Lower lobe of right lung (tissue), 2 donors: ENCODE results near the gene MRPS11. TPM values are rescaled to one million over a fixed set of nuclear protein-coding genes. Genes with fewer than 3 reads are reported as not detected.
"Not testable (repeated sequence)": the region's sequence is repeated elsewhere in the genome, so short reads cannot be mapped to it uniquely, and the experiment has no call there.

Experiments used
- ATAC-seq, 2 donors: fragments of 200-7000 bp; cut with Tn5 transposase; one replicate each; pipeline ENCODE4 v1.9.1; 2020 to 2022; ENCODE audit warnings: mild to moderate bottlenecking in 2 of 2, moderate library complexity in 2 of 2
- DNase-seq: peaks from one replicate; pipeline ENCODE4 v3.0.0-alpha.2; 2020
- H3K27ac ChIP-seq: fragments of 200-600 bp; one replicate; pipeline ENCODE4 v1.8.0; 2022
- H3K27me3 ChIP-seq: fragments of 200-600 bp; one replicate; pipeline ENCODE4 v1.8.0; 2022; ENCODE audit warnings: low read depth
- H3K36me3 ChIP-seq: fragments of 200-600 bp; one replicate; pipeline ENCODE4 v1.8.0; 2022; ENCODE audit warnings: mild to moderate bottlenecking
- H3K4me1 ChIP-seq: fragments of 200-600 bp; one replicate; pipeline ENCODE4 v1.8.0; 2022
- H3K4me3 ChIP-seq: fragments of 200-600 bp; one replicate; pipeline ENCODE4 v1.8.0; 2022; ENCODE audit warnings: mild to moderate bottlenecking
- H3K9me3 ChIP-seq: fragments of 200-600 bp; one replicate; pipeline ENCODE4 v1.8.0; 2022
- intact Hi-C: fragments of 100-400 bp; cut with DNase I; formaldehyde crosslinking; loops from one replicate; pipeline ENCODE4 v1.11.0; 2022
- total RNA-seq: library from RNA; stranded (reverse); fragmentation: NEBNext Ultra II Directional; extraction: Animal tissue kit (Norgen Biotek cat#: 25700); gene quantifications from one replicate; pipeline ENCODE4 v1.2.1, GENCODE V29; 2021
- TF ChIP-seq, protein P1 (sequence below): fragments of 200-600 bp; IDR thresholded peaks from one replicate; pipeline ENCODE4 v1.8.0; 2022; ENCODE audit warnings: antibody characterized with exemption, mild to moderate bottlenecking
- donor health status: DM: no; HTN: yes; CAD: no; lungs with severe emphysema.

MRPS11 gene
- total RNA-seq, 1 donor from 2014 or later = 32.7 TPM

DNA sequence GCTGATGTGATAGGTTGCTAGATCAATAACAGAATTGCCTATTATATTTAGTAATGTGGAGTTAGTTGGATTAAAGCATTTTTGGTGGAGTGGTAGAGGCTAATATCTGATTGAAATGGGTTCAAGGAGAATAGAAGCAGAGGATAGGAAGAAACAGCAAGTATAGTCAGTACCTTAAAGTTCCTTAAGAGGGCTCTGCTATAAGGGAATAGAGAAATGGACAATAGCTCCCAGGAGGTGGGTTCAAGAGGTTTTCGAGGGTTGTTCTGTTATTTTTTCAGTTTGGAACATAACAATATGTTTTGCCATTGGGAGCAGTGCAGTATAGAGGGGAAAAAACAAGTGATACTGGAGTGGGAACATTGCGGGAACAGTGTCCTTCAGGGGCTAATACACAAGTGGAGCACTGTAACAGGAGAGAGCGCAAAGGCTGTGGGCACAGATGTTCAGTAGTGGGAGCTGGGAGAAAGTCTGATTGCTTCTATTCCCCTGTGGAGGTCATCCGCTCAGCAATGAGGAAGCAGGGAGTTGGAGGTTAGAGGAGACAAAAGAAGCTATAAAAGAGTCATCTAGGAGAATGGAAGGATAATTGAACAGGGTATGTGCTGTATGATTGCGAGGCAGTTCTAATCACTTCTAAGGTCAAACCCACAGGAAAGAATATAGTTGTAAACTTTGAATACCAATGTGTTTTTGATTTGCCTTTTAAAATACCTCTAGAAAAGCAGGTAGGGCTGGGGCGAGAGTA, 3.3 kb downstream of the MRPS11 start:
- ATAC-seq = no peak
- no peaks in the 10 kb centered on the region for H3K27me3 ChIP-seq
- no peaks in the 10 kb centered on the region for H3K9me3 ChIP-seq
- intact Hi-C loops = no loop called here
- no peak overlapping the region for H3K4me3 ChIP-seq
- H3K27ac ChIP-seq = no peak overlapping the region
- TF ChIP-seq, protein P1, sequence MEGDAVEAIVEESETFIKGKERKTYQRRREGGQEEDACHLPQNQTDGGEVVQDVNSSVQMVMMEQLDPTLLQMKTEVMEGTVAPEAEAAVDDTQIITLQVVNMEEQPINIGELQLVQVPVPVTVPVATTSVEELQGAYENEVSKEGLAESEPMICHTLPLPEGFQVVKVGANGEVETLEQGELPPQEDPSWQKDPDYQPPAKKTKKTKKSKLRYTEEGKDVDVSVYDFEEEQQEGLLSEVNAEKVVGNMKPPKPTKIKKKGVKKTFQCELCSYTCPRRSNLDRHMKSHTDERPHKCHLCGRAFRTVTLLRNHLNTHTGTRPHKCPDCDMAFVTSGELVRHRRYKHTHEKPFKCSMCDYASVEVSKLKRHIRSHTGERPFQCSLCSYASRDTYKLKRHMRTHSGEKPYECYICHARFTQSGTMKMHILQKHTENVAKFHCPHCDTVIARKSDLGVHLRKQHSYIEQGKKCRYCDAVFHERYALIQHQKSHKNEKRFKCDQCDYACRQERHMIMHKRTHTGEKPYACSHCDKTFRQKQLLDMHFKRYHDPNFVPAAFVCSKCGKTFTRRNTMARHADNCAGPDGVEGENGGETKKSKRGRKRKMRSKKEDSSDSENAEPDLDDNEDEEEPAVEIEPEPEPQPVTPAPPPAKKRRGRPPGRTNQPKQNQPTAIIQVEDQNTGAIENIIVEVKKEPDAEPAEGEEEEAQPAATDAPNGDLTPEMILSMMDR = no peak
- peaks cover 19% of the 10 kb centered on the region for H3K4me1 ChIP-seq
- no peak for DNase-seq
- H3K36me3 ChIP-seq = peaks cover 35% of the 10 kb centered on the region

DNA sequence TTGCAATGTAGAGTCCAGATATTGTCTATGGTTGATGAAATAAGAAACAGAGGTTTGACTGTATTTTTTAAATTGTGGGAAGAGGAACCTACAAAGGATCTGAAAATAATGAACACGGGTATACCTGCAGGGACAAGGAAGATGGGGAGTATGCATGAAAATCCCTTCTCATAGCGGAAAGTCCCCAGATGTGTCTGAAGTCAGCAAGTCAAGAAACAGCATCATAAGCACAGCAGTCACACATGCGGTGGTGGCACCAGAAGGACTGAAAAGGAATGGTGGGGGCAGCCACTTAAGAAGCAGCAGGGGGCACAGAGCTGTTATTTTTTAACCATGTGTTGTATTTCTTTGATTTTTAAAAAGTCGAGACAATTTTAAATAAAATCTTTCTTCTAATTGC, 4.7 kb downstream of the MRPS11 start:
- no peak overlapping the region for H3K4me3 ChIP-seq
- H3K27me3 ChIP-seq = no peaks in the 10 kb centered on the region
- ATAC-seq (no peak), DNase-seq (no peak)
- intact Hi-C loops = no loop called here
- peaks cover 12% of the 10 kb centered on the region for H3K4me1 ChIP-seq
- H3K9me3 ChIP-seq = no peaks in the 10 kb centered on the region
- no peak overlapping the region for H3K27ac ChIP-seq
- H3K36me3 ChIP-seq = peaks cover 47% of the 10 kb centered on the region
- TF ChIP-seq, protein P1 = no peak

DNA sequence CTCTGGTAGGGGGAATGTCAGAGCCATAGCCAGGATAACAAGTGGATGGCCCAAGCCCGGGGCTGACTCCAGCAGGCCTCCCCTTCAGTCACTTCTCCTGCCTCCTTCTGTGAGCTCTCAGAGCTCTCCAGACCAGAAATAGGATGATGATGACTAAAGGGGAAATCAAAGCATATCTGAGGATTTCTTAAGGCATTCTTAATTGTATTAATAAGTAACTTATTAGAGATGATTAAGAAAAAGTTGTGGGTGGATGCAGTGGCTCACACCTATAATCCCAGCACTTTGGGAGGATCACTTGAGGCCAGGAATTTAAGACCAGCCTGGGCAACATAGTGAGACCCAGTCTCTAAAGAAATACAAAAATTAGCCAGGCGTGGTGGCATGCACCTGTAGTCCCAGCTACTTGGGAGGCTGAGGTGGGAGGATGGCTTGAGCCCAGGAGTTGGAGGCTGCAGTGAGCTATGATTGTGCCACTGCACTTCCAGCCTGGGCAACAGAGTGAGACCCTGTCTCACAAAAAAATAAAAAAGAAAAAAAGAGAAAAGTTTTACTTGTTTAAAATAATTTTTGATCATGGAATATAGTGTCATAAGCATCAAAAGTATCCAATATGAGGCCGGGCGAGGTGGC, 6.3 kb downstream of the MRPS11 start:
- H3K27me3 ChIP-seq, DNase-seq, ATAC-seq, H3K27ac ChIP-seq, H3K4me1 ChIP-seq, H3K9me3 ChIP-seq, intact Hi-C loops, H3K4me3 ChIP-seq: not testable (repeated sequence)
- H3K36me3 ChIP-seq = peaks cover 63% of the 10 kb centered on the region

DNA sequence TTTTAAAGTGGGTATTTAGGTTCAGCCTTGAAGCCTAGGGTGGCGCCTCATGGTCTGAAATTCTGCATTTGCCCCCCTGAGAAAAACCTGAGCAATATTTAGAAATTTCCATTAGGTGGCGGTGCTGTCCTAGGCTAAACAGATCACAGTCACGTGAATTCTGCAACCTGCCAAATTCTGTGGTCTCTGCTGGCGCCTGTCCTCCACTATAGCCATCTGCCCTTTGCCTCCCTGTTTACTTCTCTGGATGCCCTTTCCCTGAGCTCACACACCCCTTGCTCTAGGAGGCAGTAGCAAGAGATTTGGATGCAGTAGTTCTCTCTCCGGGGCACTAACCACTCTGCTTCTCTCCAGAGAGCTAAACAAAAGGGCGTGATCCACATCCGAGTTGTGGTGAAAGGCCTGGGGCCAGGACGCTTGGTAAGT, 9.1 kb downstream of the MRPS11 start:
- TF ChIP-seq, protein P1 = no peak
- DNase-seq (no peak), ATAC-seq (no peak)
- Histone ChIP-seq H3K36me3 (peaks cover 70% of the 10 kb centered on the region), H3K27ac (no peak overlapping the region), H3K4me1 (no peaks in the 10 kb centered on the region), H3K4me3 (no peak overlapping the region), H3K9me3 (no peaks in the 10 kb centered on the region), H3K27me3 (no peaks in the 10 kb centered on the region)
- intact Hi-C loops = no loop called here

DNA sequence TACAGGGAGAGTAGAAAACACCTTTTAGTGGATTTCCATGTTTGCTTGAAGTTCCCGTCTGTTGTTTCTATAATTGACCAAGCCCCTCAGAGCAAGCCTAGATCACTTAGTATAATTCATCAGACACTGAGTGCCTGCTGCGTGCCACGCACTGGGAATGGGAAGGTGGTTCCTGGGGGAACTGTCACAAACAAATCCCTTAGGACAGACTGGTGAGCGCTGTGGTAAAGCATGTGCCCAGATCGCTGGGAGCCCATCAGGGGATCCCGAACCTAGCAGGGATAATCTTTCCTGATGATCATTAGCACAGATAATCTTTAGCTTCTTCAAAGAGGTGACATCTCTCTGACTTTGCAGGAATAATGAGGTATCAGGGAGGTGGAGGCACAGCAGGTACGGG, 9.6 kb downstream of the MRPS11 start:
- ATAC-seq = no peak
- H3K36me3 ChIP-seq = peaks cover 65% of the 10 kb centered on the region
- intact Hi-C loops = no loop called here
- H3K4me1 ChIP-seq = no peaks in the 10 kb centered on the region
- no peak overlapping the region for H3K4me3 ChIP-seq
- H3K27me3 ChIP-seq = no peaks in the 10 kb centered on the region
- no peak for DNase-seq
- TF ChIP-seq, protein P1 = no peak
- H3K27ac ChIP-seq = no peak overlapping the region
- H3K9me3 ChIP-seq = no peaks in the 10 kb centered on the region

DNA sequence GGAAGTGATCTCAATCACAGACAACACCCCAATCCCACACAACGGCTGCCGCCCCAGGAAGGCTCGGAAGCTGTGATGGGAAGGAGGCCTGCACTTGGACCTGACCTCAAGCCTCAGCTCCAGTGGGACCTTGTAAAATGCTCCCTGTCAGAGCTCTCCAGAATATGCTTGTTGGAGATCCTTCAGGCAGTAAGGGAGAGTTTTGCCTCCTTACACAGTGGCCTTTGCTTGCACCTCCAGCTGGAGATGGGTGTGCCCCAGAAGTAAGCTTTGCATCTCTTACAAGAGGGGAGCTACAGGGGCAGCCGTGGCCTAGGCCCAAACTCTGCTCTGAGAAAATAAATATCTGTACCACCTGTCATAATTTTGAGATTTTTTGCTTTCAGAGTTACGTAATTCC, 10.4 kb downstream of the MRPS11 start:
- no peak overlapping the region for H3K4me3 ChIP-seq
- intact Hi-C loops = no loop called here
- no peak for DNase-seq
- H3K27me3 ChIP-seq = no peaks in the 10 kb centered on the region
- H3K9me3 ChIP-seq = no peaks in the 10 kb centered on the region
- H3K36me3 ChIP-seq = peaks cover 58% of the 10 kb centered on the region
- TF ChIP-seq, protein P1 = no peak
- H3K4me1 ChIP-seq = no peaks in the 10 kb centered on the region
- no peak overlapping the region for H3K27ac ChIP-seq
- ATAC-seq = no peak
